Measurements from ENCODE around the gene CTAGE15. TPM values are rescaled to one million over a fixed set of nuclear protein-coding genes. Genes with fewer than 3 reads are reported as not detected.
"Not testable (repeated sequence)": the region's sequence is repeated elsewhere in the genome, so short reads cannot be mapped to it uniquely, and the experiment has no call there.

The CTAGE15 gene, protein sequence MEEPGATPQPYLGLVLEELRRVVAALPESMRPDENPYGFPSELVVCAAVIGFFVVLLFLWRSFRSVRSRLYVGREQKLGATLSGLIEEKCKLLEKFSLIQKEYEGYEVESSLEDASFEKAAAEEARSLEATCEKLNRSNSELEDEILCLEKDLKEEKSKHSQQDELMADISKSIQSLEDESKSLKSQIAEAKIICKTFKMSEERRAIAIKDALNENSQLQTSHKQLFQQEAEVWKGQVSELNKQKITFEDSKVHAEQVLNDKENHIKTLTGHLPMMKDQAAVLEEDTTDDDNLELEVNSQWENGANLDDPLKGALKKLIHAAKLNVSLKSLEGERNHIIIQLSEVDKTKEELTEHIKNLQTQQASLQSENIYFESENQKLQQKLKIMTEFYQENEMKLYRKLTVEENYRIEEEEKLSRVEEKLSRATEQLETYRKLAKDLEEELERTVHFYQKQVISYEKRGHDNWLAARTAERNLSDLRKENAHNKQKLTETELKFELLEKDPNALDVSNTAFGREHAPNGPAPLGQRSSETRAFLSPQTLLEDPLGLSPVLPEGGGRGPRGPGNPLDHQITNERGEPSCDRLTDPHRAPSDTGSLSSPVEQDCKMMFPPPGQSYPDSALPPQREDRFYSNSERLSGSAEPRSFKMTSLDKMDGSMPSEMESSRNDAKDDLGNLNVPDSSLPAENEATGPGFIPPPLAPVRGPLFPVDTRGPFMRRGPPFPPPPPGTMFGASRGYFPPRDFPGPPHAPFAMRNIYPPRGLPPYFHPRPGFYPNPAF
- polyA plus RNA-seq (not detected in 2 replicates), polyA minus RNA-seq (not detected in 2 replicates)

DNA sequence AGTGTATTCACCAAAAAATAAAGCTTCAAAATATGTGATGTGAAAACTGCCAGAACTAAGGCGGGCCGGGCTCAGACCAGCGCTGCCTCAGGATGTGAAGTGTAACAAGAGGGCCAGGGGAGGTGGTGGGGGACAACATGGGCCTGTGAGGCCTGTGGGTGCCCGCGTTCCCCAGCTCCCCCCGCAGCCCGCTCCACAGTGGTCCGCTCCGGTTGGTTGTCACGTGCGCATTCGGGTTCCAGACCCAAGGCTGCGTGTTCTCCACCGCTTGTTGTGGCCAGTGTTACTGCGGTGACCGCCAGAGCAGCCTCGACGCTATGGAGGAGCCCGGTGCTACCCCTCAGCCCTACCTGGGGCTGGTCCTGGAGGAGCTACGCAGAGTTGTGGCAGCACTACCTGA is at the start of gene CTAGE15:
Gene CTAGE15 (plus strand): TSS at position 301 of the 400 bp plus-strand sequence. CDS start 17 bp downstream, at position 318.
- H3K79me2 ChIP-seq (replicated peaks; ENCODE audit: insufficient read depth, low read length); H3K4me2 ChIP-seq (ENCODE audit: low read length); H3K27ac ChIP-seq (ENCODE audit: low read length); H3K9me2 ChIP-seq (ENCODE audit: insufficient read depth, low read length); H3K9me3 ChIP-seq (ENCODE audit: low read length); H3K36me3 ChIP-seq (ENCODE audit: insufficient read depth, low read length); H3K27me3 ChIP-seq (ENCODE audit: insufficient read depth, low read depth, low read length); H4K20me1 ChIP-seq (ENCODE audit: insufficient read depth); H2AFZ ChIP-seq (ENCODE audit: low read depth, low read length); H3F3A ChIP-seq (ENCODE audit: insufficient read depth, low read length, poor library complexity, severe bottlenecking); H3K4me3 ChIP-seq (ENCODE audit: low read length); H3K9ac ChIP-seq (ENCODE audit: low read length): not testable (repeated sequence)

DNA sequence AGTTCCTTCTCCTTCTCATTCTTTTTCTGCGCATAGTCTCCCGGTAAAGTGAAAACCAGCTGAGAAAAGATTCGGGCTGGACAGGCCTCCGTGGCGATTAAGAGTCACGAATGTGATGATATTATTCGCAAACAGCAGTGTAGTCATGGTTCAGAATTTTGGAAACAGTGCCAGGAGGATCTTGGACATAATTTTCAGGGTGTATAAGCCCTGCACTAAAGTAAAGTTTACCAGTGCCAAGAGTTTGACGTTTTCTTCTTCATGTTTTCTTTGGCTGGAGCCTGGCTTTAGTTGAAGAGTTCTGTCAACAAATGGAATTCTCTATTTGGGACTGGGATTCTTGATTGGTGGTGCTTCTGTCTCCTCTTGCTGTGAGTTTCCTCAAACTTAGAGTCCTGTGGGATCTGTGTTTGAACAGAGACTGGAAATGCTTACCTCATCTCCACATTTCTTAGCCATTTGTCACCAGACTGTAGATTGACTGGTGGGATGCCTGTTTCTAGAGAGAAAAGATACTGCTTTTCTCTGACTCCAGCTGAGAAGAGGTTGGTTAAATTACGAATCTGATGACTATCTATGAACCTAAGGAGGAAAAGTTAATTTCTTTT is 49.2 kb upstream of the CTAGE15 start:
- not testable (repeated sequence) for H3K36me3 ChIP-seq (ENCODE audit: insufficient read depth, low read length); H3K9ac ChIP-seq (ENCODE audit: low read length); H3K79me2 ChIP-seq (replicated peaks; ENCODE audit: insufficient read depth, low read length); H3K27me3 ChIP-seq (ENCODE audit: insufficient read depth, low read depth, low read length); H3K9me2 ChIP-seq (ENCODE audit: insufficient read depth, low read length); H3K9me3 ChIP-seq (ENCODE audit: low read length); H3K27ac ChIP-seq (ENCODE audit: low read length); H2AFZ ChIP-seq (ENCODE audit: low read depth, low read length); H3K4me2 ChIP-seq (ENCODE audit: low read length); H3K4me3 ChIP-seq (ENCODE audit: low read length); H4K20me1 ChIP-seq (ENCODE audit: insufficient read depth); H3F3A ChIP-seq (ENCODE audit: insufficient read depth, low read length, poor library complexity, severe bottlenecking)

DNA sequence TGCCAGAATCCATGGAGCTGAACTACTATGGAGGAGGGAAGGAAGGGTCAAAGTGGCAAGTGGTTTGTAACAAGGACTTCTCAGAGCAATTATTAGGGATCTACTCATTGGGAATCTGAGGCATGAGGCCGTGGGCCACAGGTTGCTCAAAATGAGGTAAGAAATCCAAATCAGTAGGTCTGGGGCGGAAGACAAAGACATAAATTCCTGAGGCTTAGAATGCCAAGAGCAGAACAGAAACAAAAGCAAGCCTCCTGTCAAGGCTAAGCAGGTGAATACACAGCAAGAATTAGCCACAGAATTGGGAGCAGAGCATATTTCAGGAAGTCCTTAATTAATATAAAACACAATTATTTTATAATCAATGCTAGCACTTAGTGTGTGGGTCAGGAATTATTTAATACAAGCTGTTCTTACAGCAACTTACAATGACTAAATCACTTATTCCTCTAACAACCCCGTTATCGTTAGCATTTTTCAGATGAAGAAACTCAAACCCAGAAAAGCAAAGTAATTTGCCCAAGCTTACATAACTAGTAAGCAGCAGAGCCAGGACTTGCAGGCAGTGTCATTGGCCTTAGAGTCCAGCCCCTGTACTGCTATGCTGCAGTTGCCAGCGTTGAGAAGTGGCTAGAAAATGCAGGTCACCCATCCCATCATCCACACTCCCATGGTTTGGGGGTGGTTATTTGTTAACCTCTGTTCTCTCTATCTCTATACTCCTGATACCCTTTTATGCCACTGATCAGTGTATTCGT is 40.3 kb upstream of the CTAGE15 start:
- not testable (repeated sequence) for H4K20me1 ChIP-seq (ENCODE audit: insufficient read depth); H3K9me2 ChIP-seq (ENCODE audit: insufficient read depth, low read length); H2AFZ ChIP-seq (ENCODE audit: low read depth, low read length); H3K27ac ChIP-seq (ENCODE audit: low read length); H3K9ac ChIP-seq (ENCODE audit: low read length); H3K9me3 ChIP-seq (ENCODE audit: low read length); H3K79me2 ChIP-seq (replicated peaks; ENCODE audit: insufficient read depth, low read length); H3K27me3 ChIP-seq (ENCODE audit: insufficient read depth, low read depth, low read length); H3K4me2 ChIP-seq (ENCODE audit: low read length); H3F3A ChIP-seq (ENCODE audit: insufficient read depth, low read length, poor library complexity, severe bottlenecking); H3K36me3 ChIP-seq (ENCODE audit: insufficient read depth, low read length); H3K4me3 ChIP-seq (ENCODE audit: low read length)

DNA sequence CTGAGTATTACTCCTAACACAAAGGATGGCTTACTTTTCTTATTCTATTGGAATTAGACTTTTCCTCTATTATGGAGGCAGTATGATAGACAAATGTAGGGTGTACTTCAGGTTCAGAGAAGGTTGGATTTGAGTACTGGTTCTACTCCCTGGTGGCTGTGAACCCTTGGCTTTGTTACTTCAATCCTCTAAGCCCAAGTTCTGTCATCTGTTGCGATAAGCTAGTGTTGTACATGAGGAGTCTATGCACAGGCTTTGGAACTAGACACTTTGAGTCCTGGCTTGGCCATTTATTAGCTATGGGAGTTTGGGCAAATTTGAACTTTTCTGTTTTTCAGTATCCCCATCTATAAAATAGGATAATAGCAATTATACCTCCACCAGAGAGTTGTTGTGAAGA is 39.7 kb upstream of the CTAGE15 start:
- not testable (repeated sequence) for H3K36me3 ChIP-seq (ENCODE audit: insufficient read depth, low read length); H3K9ac ChIP-seq (ENCODE audit: low read length)

DNA sequence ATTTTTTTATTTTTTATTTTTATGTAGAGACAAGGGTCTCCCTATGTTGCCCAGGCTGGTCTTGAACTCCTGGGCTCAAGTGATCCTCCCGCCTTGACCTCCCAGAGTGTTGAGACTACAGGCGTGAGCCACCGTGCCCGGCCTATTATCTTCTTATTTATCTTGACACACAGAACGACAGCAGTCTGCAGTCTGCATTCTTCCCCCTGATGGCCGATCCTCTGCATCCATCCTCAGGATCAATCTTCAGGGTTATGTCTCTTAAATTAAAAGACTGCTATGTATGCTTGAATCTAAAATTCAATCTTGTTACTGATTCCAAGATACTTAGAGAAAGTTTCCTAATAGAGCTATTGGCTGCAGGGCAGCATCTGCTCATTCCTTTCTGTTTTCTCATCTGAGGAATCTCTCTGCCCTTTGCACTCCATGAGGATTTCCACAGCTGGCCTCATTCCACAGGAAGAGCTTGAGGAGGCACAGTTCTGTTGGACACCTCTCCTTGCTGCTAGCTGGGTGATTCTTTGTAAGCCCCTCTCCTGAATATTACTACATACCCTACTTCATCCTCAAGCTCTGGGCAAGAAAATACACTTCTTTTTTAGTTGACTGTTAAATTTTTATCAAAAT is 38.3 kb upstream of the CTAGE15 start:
- not testable (repeated sequence) for H3K4me3 ChIP-seq (ENCODE audit: low read length); H3K9me2 ChIP-seq (ENCODE audit: insufficient read depth, low read length); H3F3A ChIP-seq (ENCODE audit: insufficient read depth, low read length, poor library complexity, severe bottlenecking); H3K9me3 ChIP-seq (ENCODE audit: low read length); H3K27me3 ChIP-seq (ENCODE audit: insufficient read depth, low read depth, low read length); H2AFZ ChIP-seq (ENCODE audit: low read depth, low read length); H3K9ac ChIP-seq (ENCODE audit: low read length); H4K20me1 ChIP-seq (ENCODE audit: insufficient read depth); H3K4me2 ChIP-seq (ENCODE audit: low read length); H3K79me2 ChIP-seq (replicated peaks; ENCODE audit: insufficient read depth, low read length); H3K36me3 ChIP-seq (ENCODE audit: insufficient read depth, low read length); H3K27ac ChIP-seq (ENCODE audit: low read length)

More for the DNA sequence above, 39.7 kb upstream of the CTAGE15 start:
- not testable (repeated sequence) for H4K20me1 ChIP-seq (ENCODE audit: insufficient read depth); H3K9me2 ChIP-seq (ENCODE audit: insufficient read depth, low read length); H3K27ac ChIP-seq (ENCODE audit: low read length); H3K79me2 ChIP-seq (replicated peaks; ENCODE audit: insufficient read depth, low read length); H3K9me3 ChIP-seq (ENCODE audit: low read length); H3K4me3 ChIP-seq (ENCODE audit: low read length); H3F3A ChIP-seq (ENCODE audit: insufficient read depth, low read length, poor library complexity, severe bottlenecking); H3K4me2 ChIP-seq (ENCODE audit: low read length); H3K27me3 ChIP-seq (ENCODE audit: insufficient read depth, low read depth, low read length); H2AFZ ChIP-seq (ENCODE audit: low read depth, low read length)

DNA sequence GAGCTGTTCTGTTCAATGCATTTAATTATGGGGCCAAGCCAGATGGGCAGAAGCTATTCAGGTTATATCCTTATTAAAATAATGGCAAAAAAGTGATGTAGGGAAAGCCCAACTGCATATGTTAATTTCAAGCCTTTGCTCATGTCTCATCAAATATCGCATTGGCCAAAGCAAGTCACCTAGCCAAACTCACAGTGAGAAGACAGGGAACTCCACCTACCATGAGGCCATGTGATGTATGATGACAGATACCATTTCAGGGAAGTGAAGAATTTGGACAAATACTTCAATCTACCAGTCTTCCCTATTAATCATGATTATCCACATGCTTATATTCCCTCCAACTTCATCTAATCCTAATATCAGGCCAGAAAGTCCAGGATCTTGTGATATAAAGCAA is 35.2 kb upstream of the CTAGE15 start:
- not testable (repeated sequence) for H3K4me3 ChIP-seq (ENCODE audit: low read length); H3K9me3 ChIP-seq (ENCODE audit: low read length); H3K79me2 ChIP-seq (replicated peaks; ENCODE audit: insufficient read depth, low read length); H3F3A ChIP-seq (ENCODE audit: insufficient read depth, low read length, poor library complexity, severe bottlenecking); H3K9ac ChIP-seq (ENCODE audit: low read length); H4K20me1 ChIP-seq (ENCODE audit: insufficient read depth); H3K36me3 ChIP-seq (ENCODE audit: insufficient read depth, low read length); H3K9me2 ChIP-seq (ENCODE audit: insufficient read depth, low read length); H3K4me2 ChIP-seq (ENCODE audit: low read length); H3K27ac ChIP-seq (ENCODE audit: low read length); H3K27me3 ChIP-seq (ENCODE audit: insufficient read depth, low read depth, low read length); H2AFZ ChIP-seq (ENCODE audit: low read depth, low read length)

DNA sequence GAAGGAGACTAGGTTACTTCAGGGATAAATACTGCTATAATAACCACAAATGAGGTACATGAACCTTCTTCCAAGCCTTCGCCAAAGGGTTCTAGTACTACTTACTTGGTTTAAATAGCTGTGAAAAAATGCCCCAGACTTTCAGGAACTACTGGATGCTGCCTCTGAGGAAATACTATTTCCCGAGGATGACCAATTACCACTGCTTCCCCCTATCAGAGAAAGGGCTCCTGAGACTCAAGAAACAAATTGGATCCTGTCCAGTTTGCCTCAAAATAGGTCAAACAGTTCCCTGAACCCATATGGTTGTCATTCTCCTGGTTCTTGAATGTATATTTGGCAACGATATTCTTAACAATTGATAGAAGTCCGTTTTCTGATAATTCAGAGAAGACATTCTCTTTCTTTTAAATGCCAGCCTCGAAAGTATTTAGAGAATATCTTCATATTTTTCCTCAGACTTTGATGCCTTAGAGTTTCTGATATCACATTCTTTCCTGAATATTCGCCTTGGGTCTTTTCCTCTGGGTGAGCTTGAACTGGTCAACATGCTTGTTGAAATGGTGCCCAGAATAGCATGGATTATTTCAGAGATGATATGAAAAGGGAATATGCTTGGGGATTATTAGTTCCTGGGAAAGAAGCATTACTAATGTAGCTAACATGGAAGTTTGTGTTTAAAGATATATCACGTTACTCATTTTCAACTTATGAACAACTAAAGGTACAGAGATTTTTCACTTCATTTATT is 28.1 kb upstream of the CTAGE15 start:
- not testable (repeated sequence) for H2AFZ ChIP-seq (ENCODE audit: low read depth, low read length); H3K4me2 ChIP-seq (ENCODE audit: low read length); H3K27ac ChIP-seq (ENCODE audit: low read length)

More for the DNA sequence above, 28.1 kb upstream of the CTAGE15 start:
- not testable (repeated sequence) for H3K9me2 ChIP-seq (ENCODE audit: insufficient read depth, low read length); H3F3A ChIP-seq (ENCODE audit: insufficient read depth, low read length, poor library complexity, severe bottlenecking); H4K20me1 ChIP-seq (ENCODE audit: insufficient read depth); H3K79me2 ChIP-seq (replicated peaks; ENCODE audit: insufficient read depth, low read length); H3K36me3 ChIP-seq (ENCODE audit: insufficient read depth, low read length); H3K4me3 ChIP-seq (ENCODE audit: low read length); H3K27me3 ChIP-seq (ENCODE audit: insufficient read depth, low read depth, low read length); H3K9me3 ChIP-seq (ENCODE audit: low read length); H3K9ac ChIP-seq (ENCODE audit: low read length)
